ENCODE results near the gene NIN.

DNA sequence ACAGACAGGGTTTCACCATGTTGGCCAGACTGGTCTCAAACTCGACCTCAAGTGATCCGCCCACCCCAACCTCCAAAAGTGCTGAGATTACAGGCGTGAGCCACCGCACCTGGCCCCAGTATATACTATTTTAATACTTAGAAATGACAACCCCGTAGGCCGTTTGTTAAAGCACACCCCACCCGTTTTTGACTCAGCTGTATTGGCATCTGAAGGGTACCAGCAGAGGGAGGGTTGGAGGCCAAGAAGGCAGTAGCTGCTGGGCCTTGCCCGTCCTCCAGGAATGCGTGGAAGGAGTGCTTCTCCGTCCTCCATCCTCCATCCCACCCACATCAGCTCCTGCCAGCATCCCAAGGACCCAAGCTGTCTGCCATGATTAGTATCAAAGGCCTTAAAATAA, 6.3 kb upstream of the NIN start:
- TF ChIP-seq, protein P1, sequence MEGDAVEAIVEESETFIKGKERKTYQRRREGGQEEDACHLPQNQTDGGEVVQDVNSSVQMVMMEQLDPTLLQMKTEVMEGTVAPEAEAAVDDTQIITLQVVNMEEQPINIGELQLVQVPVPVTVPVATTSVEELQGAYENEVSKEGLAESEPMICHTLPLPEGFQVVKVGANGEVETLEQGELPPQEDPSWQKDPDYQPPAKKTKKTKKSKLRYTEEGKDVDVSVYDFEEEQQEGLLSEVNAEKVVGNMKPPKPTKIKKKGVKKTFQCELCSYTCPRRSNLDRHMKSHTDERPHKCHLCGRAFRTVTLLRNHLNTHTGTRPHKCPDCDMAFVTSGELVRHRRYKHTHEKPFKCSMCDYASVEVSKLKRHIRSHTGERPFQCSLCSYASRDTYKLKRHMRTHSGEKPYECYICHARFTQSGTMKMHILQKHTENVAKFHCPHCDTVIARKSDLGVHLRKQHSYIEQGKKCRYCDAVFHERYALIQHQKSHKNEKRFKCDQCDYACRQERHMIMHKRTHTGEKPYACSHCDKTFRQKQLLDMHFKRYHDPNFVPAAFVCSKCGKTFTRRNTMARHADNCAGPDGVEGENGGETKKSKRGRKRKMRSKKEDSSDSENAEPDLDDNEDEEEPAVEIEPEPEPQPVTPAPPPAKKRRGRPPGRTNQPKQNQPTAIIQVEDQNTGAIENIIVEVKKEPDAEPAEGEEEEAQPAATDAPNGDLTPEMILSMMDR (IDR thresholded peaks at IDR 0.05) = no peak
- TF ChIP-seq POLR2AphosphoS5 (IDR thresholded peaks at IDR 0.05; ENCODE audit: low read depth, low read length) = no peak
- no peak for TF ChIP-seq REST (IDR thresholded peaks at IDR 0.05; ENCODE audit: insufficient read depth in 1 of 2, low read depth in 2 of 2, low read length in 1 of 2)
